ENCODE measurements around the gene MYO19.

- TF ChIP-seq, protein P1, sequence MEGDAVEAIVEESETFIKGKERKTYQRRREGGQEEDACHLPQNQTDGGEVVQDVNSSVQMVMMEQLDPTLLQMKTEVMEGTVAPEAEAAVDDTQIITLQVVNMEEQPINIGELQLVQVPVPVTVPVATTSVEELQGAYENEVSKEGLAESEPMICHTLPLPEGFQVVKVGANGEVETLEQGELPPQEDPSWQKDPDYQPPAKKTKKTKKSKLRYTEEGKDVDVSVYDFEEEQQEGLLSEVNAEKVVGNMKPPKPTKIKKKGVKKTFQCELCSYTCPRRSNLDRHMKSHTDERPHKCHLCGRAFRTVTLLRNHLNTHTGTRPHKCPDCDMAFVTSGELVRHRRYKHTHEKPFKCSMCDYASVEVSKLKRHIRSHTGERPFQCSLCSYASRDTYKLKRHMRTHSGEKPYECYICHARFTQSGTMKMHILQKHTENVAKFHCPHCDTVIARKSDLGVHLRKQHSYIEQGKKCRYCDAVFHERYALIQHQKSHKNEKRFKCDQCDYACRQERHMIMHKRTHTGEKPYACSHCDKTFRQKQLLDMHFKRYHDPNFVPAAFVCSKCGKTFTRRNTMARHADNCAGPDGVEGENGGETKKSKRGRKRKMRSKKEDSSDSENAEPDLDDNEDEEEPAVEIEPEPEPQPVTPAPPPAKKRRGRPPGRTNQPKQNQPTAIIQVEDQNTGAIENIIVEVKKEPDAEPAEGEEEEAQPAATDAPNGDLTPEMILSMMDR (IDR thresholded peaks at IDR 0.05 in 2 of 3, conservative IDR thresholded peaks at IDR 0.05 in 1 of 3; ENCODE audit: insufficient read depth in 2 of 3, low read depth in 1 of 3, low read length in 3 of 3), result no peak
- TF ChIP-seq HMGXB4 (CRISPR knock-in tag; IDR thresholded peaks at IDR 0.05) (no peak), NFIC (IDR thresholded peaks at IDR 0.05) (no peak), ZFX (CRISPR knock-in tag; IDR thresholded peaks at IDR 0.05) (no peak), MAFG (tag; conservative IDR thresholded peaks at IDR 0.05) (no peak), RFX5 (IDR thresholded peaks at IDR 0.05; ENCODE audit: low read depth, low read length) (no peak)
- TF ChIP-seq, protein P2, sequence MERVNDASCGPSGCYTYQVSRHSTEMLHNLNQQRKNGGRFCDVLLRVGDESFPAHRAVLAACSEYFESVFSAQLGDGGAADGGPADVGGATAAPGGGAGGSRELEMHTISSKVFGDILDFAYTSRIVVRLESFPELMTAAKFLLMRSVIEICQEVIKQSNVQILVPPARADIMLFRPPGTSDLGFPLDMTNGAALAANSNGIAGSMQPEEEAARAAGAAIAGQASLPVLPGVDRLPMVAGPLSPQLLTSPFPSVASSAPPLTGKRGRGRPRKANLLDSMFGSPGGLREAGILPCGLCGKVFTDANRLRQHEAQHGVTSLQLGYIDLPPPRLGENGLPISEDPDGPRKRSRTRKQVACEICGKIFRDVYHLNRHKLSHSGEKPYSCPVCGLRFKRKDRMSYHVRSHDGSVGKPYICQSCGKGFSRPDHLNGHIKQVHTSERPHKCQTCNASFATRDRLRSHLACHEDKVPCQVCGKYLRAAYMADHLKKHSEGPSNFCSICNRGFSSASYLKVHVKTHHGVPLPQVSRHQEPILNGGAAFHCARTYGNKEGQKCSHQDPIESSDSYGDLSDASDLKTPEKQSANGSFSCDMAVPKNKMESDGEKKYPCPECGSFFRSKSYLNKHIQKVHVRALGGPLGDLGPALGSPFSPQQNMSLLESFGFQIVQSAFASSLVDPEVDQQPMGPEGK (CRISPR knock-in tag; IDR thresholded peaks at IDR 0.05; ENCODE audit: borderline replicate concordance), result no peak
These were observed 75.1 kb downstream of the MYO19 start for GRCh38 chr17:36459601-36460000.

All from K562 (cell line).